Activated CD8-positive, alpha-beta T cell treated with anti-CD3 and anti-CD28 coated beads for 36 hours (primary cell): ENCODE results near the gene RHOD. TPM values are rescaled to one million over a fixed set of nuclear protein-coding genes. Genes with fewer than 3 reads are reported as not detected.
A peak's percentile ranks its signal among the peaks of the same experiment; 100 is the strongest.

Experiments used
- ATAC-seq: fragments of 200-7000 bp; cut with Tn5 transposase; one replicate; pipeline ENCODE4 v1.10.0; 2021; ENCODE audit warnings: mild to moderate bottlenecking, moderate library complexity
- CTCF ChIA-PET: fragments of 350-600 bp; sonication (Branson Sonifier 250); formaldehyde crosslinking; loops from one replicate; lab custom pipeline; 2021; ENCODE audit warnings: antibody characterized with exemption; lab: Charles Lee
- POLR2A ChIA-PET: fragments of 350-600 bp; sonication (Branson Sonifier 250); formaldehyde crosslinking; loops from one replicate; lab custom pipeline; 2021; ENCODE audit warnings: antibody characterized with exemption; lab: Charles Lee
- DNase-seq: peaks from one replicate; pipeline ENCODE4 v3.0.0-alpha.2; 2020
- H3K27ac Mint-ChIP-seq: one replicate; pipeline ENCODE4 v1.8.0; 2021; ENCODE audit warnings: mild to moderate bottlenecking, mixed read lengths
- H3K27me3 Mint-ChIP-seq: one replicate; pipeline ENCODE4 v1.8.0; 2021; ENCODE audit warnings: mixed read lengths
- H3K36me3 Mint-ChIP-seq: one replicate; pipeline ENCODE4 v1.8.0; 2021; ENCODE audit warnings: low read depth, mixed read lengths
- H3K4me1 Mint-ChIP-seq: one replicate; pipeline ENCODE4 v1.8.0; 2021; ENCODE audit warnings: low read depth, mixed read lengths
- H3K4me3 Mint-ChIP-seq: one replicate; pipeline ENCODE4 v1.8.0; 2021; ENCODE audit warnings: mild to moderate bottlenecking, moderate library complexity, mixed read lengths
- H3K9me3 Mint-ChIP-seq: one replicate; pipeline ENCODE4 v1.8.0; 2021; ENCODE audit warnings: mixed read lengths
- CTCF ChIP-seq: fragments of 200-600 bp; IDR thresholded peaks from one replicate; pipeline ENCODE4 v1.8.0; 2022; ENCODE audit warnings: antibody characterized with exemption, mild to moderate bottlenecking
- intact Hi-C: fragments of 100-400 bp; cut with micrococcal nuclease; formaldehyde crosslinking; loops from one replicate; pipeline ENCODE4 v1.10.0; 2022
- total RNA-seq, 2 experiments: library from RNA; stranded (reverse); gene quantifications; one replicate each; pipeline ENCODE4 v1.2.3, GENCODE V29; 2021

Gene RHOD
- total RNA-seq, 2 experiments from 2014 or later = 0.56 TPM; not detected in 1

- POLR2A ChIA-PET = interaction anchor here (1.2 kb wide), 1 partner anchor 64 kb away, joined by 4 read pairs; no protein-coding TSS in a partner anchor
- no peak within 1 kb of the TSS for H3K27ac Mint-ChIP-seq
Measured at GRCh38 chr11:67022961-67023956, 33.4 kb upstream of the RHOD start, which contains the start of gene SYT12. SYT12 (plus strand) TSS chr11:67023134; CDS start chr11:67030145, 7,011 bp downstream.

GRCh38 chr11:67023957-67024353, 32.7 kb upstream of the RHOD start:
- TF ChIP-seq CTCF = no peak
- Mint-ChIP-seq H3K36me3 (peaks cover under 1% of the 10 kb centered on the region), H3K27me3 (peaks cover 46% of the 10 kb centered on the region), H3K27ac (no peak overlapping the region), H3K4me1 (peaks cover 29% of the 10 kb centered on the region), H3K9me3 (peaks cover under 1% of the 10 kb centered on the region), H3K4me3 (no peak overlapping the region)
- no peak for ATAC-seq
- CTCF ChIA-PET = no interaction called here
- intact Hi-C loops = no loop called here
- DNase-seq = no peak
- POLR2A ChIA-PET = interaction anchor here (1.2 kb wide), 1 partner anchor 65 kb away, joined by 4 read pairs; no protein-coding TSS in a partner anchor

More at GRCh38 chr11:67022961-67023956, 33.4 kb upstream of the RHOD start, which contains the start of gene SYT12:
- intact Hi-C loops = no loop called here
- Mint-ChIP-seq H3K4me3 (peak within 1 kb of the TSS; percentile 50), H3K4me1 (peaks cover 29% of the 10 kb centered on the region), H3K9me3 (peaks cover 3% of the 10 kb centered on the region), H3K36me3 (peaks cover 2% of the 10 kb centered on the region), H3K27me3 (peaks cover 48% of the 10 kb centered on the region)
- TF ChIP-seq CTCF = no peak
- DNase-seq (peak; percentile 36), ATAC-seq (peak; percentile 35)
- CTCF ChIA-PET = interaction anchor here (1.3 kb wide), 1 partner anchor 180 kb away, joined by 3 read pairs; the partner anchor contains the start of gene RCE1

- H3K4me3 Mint-ChIP-seq = peak overlapping the region; percentile 28
- peak; percentile 60 for ATAC-seq
- TF ChIP-seq CTCF = no peak
- CTCF ChIA-PET = no interaction called here
- no peaks in the 10 kb centered on the region for H3K9me3 Mint-ChIP-seq
- H3K27ac Mint-ChIP-seq = peak overlapping the region; percentile 46
- peak; percentile 75 for DNase-seq
- POLR2A ChIA-PET = no interaction called here
- intact Hi-C loops = no loop called here
- peaks cover 29% of the 10 kb centered on the region for H3K4me1 Mint-ChIP-seq
- no peaks in the 10 kb centered on the region for H3K36me3 Mint-ChIP-seq
- H3K27me3 Mint-ChIP-seq = peaks cover 47% of the 10 kb centered on the region
Measured at GRCh38 chr11:67024410-67024809, 32.2 kb upstream of the RHOD start.

DNA sequence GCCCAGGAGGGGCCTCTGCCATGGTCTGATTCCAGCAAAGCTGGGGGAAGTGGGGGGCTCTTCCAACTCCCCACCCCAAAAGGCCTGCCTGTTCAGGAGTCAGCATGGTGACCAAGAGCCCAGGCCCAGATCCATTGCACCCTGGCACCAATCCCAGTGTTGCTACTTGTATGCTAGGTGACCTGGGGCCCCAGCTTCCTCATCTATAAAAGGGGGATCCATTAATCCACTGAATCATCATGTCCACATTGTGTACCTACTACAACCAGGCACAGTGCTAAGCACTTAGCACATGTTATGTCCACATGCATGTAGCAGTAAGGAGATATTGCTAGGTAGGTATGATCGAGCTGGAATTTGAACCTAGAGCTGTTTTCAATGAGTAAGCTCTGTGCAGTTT, 31.7 kb upstream of the RHOD start:
- Mint-ChIP-seq H3K4me3 (no peak overlapping the region), H3K9me3 (no peaks in the 10 kb centered on the region), H3K27me3 (peaks cover 49% of the 10 kb centered on the region), H3K4me1 (peaks cover 29% of the 10 kb centered on the region), H3K27ac (no peak overlapping the region), H3K36me3 (no peaks in the 10 kb centered on the region)
- ATAC-seq = no peak
- ChIA-PET POLR2A (no interaction called here), CTCF (no interaction called here)
- no peak for TF ChIP-seq CTCF
- intact Hi-C loops = no loop called here
- no peak for DNase-seq

DNA sequence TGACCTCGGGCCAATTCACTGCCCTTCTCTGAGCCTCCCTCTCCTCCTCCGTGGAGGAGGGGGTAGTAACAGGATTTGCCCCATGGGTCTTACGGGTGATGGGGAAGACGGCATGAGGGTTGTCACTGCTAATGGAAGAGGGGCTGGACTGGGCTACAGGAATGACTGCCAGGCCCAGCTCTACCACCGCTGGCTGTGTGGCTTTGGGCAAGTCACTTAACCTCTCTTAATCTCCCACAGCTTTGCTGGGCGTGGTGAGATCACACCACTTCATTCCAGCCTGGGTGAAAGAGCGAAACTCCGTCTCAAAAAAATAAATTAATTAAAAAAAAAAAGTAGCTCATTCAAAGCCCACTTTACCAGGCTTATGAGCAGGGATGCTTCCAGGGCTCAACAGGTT, 30.9 kb upstream of the RHOD start:
- no peaks in the 10 kb centered on the region for H3K9me3 Mint-ChIP-seq
- H3K27ac Mint-ChIP-seq = no peak overlapping the region
- H3K4me1 Mint-ChIP-seq = peaks cover 29% of the 10 kb centered on the region
- H3K36me3 Mint-ChIP-seq = no peaks in the 10 kb centered on the region
- no peak for ATAC-seq
- peaks cover 47% of the 10 kb centered on the region for H3K27me3 Mint-ChIP-seq
- no peak overlapping the region for H3K4me3 Mint-ChIP-seq
- intact Hi-C loops = no loop called here
- DNase-seq = no peak
- CTCF ChIA-PET = no interaction called here
- TF ChIP-seq CTCF = no peak
- POLR2A ChIA-PET = no interaction called here
